RWPE1 (cell line): Measurements from ENCODE around the gene MYL10.
A peak's percentile ranks its signal among the peaks of the same experiment; 100 is the strongest.

Source experiments
- CTCF ChIA-PET: fragments of 350-600 bp; sonication (Branson Sonifier 250); formaldehyde crosslinking; extraction: SDS; loops from one replicate; lab custom pipeline; 2021; lab: Yijun Ruan, JAX
- POLR2A ChIA-PET: fragments of 400-600 bp; formaldehyde crosslinking; extraction: SDS; loops from one replicate; lab custom pipeline; 2020; ENCODE audit warnings: antibody characterized with exemption; ENCODE audit not compliant: low non-redundant PET; lab: Yijun Ruan, JAX
- DNase-seq: peaks from one replicate; pipeline ENCODE4 v3.0.0; 2012; ENCODE audit warnings: low spot score
- H3K27ac ChIP-seq: fragments of 450-650 bp; 2 replicates; pipeline ENCODE4 v1.5.1; 2017
- TF ChIP-seq, protein P1 (sequence below): fragments of 450-650 bp; conservative IDR thresholded peaks from 2 replicates; pipeline ENCODE4 v1.5.1; 2017; ENCODE audit warnings: low read depth, mild to moderate bottlenecking

Gene MYL10

DNA sequence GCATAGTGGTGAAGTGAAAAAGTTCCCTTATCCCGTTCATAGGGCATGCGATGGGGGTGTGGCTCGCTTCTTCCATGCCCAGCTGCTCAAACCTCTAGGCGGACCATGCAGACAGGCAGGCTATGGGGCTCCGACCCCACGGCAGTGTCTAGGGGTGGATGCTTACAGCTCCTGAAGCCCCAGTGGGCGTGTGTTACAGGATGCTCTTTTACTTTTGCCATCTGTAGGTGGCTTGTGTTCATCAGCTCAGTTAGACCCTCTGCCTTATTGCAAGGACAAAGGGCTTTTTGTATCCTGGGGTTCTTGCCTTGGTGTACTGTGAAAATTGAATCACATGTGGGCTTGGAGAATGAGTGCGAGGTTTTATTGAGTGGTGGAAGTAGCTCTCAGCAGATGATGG, at the start of gene MYL10:
TSS of gene MYL10 (minus strand) at position 126 of the 400 bp plus-strand sequence. CDS start 178 bp downstream, outside the sequence.
- DNase-seq, result no peak
- peak within 1 kb of the TSS; percentile 98 for H3K27ac ChIP-seq
- TF ChIP-seq, protein P1, sequence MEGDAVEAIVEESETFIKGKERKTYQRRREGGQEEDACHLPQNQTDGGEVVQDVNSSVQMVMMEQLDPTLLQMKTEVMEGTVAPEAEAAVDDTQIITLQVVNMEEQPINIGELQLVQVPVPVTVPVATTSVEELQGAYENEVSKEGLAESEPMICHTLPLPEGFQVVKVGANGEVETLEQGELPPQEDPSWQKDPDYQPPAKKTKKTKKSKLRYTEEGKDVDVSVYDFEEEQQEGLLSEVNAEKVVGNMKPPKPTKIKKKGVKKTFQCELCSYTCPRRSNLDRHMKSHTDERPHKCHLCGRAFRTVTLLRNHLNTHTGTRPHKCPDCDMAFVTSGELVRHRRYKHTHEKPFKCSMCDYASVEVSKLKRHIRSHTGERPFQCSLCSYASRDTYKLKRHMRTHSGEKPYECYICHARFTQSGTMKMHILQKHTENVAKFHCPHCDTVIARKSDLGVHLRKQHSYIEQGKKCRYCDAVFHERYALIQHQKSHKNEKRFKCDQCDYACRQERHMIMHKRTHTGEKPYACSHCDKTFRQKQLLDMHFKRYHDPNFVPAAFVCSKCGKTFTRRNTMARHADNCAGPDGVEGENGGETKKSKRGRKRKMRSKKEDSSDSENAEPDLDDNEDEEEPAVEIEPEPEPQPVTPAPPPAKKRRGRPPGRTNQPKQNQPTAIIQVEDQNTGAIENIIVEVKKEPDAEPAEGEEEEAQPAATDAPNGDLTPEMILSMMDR, result no peak
- CTCF ChIA-PET, result no interaction called here
- POLR2A ChIA-PET, result no interaction called here

DNA sequence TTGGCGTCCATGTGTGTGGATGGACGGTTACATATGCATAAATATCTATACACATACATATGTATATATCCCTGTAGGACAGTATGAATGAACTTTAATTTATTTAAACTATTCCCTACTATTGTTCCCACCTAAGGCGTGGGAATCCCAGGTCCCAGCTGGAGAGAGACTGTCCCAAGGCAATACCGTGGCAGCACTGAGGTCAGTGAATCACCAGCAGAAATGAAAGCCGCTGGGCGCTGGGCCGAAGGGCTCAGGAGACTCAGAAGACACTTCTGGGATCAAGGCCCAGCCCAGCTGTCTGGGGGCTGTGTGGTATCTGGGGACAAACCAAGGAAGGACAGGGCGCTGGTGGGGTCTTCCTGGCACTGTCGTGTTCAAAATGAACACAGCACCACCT, 49.6 kb upstream of the MYL10 start:
- CTCF ChIA-PET, result interaction anchor here (0.7 kb wide), 1 partner anchor 127 kb away, joined by 3 read pairs; no protein-coding TSS in a partner anchor
- H3K27ac ChIP-seq, result peak overlapping the region; percentile 2; the same call in 1 of the 2 replicates
- POLR2A ChIA-PET, result no interaction called here
- TF ChIP-seq, protein P1, result no peak
- no peak for DNase-seq

DNA sequence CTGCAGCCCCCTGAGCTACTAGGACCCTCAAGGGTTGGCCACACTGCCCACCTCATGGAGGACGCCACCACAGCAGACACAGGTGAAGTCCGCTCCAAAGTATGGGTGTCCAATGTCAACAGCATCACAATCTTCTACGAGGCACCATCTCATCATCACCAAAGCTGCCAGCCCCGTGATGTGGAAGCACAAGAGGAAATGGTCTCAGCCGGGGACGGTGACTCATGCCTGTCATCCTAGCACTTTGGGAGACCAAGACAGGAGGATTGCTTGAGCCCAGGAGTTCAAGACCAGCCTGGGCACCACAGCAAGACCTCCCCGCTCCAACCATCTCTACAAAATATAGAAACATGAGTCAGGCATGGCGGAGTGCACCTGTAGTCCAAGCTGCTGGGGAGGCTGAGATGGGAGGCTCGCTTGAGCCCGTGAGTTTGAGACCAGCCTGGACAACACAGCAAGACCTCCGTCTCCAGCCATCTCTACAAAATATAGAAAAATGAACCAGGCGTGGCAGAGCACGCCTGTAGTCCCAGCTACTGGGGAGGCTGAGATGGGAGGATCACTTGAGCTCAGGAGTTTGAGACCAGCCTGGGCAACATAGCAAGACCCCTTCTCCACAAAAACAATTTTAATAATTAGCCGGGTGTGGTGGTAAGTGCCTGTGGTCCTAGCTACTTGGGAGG, 48.8 kb upstream of the MYL10 start:
- ChIA-PET CTCF (interaction anchor here (0.7 kb wide), 1 partner anchor 486 kb away, joined by 3 read pairs; no protein-coding TSS in a partner anchor), POLR2A (no interaction called here)
- no peak for DNase-seq
- peak overlapping the region; percentile 8; the same call in 1 of the 2 replicates for H3K27ac ChIP-seq
- TF ChIP-seq, protein P1, result no peak

DNA sequence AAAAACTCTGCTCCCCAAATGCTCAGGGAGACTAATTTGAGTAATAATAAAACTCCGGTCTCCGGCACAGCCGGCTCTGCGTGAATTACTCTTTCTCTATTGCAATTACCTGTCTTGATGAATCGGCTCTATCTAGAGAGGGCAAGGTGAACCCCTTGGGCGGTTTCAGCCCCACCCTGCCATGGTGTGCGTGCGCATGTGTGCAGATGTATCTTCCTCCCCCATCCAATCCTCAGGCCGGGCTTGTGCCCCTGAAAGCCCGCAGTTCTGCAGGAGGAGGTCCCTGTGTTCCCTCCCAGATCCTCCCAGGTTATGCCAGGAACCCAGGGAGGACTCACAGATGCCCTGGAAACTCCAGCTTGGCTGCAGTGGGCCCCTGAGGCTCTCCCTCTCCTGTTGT, 48.3 kb upstream of the MYL10 start:
- DNase-seq, result no peak
- ChIA-PET POLR2A (no interaction called here), CTCF (no interaction called here)
- TF ChIP-seq, protein P1, result no peak
- H3K27ac ChIP-seq, result peak overlapping the region; percentile 8; the same call in 1 of the 2 replicates

DNA sequence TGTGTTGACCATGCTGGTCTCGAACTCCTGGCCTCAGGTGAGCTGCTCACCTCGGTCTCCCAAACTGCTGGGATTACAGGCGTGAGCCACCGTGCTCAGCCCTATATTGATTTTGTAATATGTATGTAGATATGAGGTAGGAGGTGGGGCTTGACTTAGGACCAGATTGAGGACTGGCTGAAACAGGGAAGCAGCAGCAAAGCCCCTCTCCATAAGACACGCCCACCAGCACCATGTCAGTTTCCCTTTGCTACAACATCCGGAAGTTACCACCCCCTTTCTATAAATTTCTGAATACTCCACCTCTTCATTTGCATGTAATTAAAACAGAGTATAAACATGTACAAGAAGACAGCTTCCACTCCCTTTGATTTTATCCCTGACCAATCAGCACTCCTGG, 47.9 kb upstream of the MYL10 start:
- no peak for DNase-seq
- ChIA-PET CTCF (interaction anchor here (0.6 kb wide), 1 partner anchor 117 kb away, joined by 3 read pairs; no protein-coding TSS in a partner anchor), POLR2A (no interaction called here)
- no peak overlapping the region for H3K27ac ChIP-seq
- TF ChIP-seq, protein P1, result no peak

DNA sequence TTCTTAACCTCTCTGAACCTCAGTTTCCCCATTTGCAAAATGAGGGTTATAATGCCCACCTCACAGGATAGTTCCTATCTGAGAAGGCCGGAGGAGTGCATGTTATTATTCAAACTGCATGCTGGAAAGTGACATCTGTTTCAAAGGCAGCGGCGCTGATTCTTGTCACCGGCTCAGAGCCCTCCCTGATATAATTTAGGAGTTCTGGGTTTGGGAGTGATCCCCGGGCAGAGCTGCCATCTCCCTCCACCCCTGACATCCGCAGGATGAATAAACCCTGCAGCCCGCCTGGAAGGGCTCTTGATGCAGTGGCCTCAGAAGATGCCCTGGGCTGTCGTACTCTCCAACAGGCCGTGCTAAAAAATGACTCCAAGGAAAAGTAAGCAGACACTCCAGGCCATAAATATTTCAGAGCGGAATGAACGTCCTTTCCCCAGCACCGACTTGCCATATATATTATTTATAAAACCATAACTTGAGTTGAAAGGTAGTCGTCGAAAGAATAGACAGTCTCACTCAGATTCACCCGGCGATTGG, 47.0 kb upstream of the MYL10 start:
- ChIA-PET POLR2A (no interaction called here), CTCF (interaction anchor here (0.6 kb wide), 1 partner anchor 116 kb away, joined by 3 read pairs; no protein-coding TSS in a partner anchor)
- DNase-seq, result no peak
- TF ChIP-seq, protein P1, result no peak
- H3K27ac ChIP-seq, result no peak overlapping the region
